Lung (tissue), 12 donors: ENCODE data around the gene AP4B1. TPM values are rescaled to one million over a fixed set of nuclear protein-coding genes. Genes with fewer than 3 reads are reported as not detected.

Experiments
- ATAC-seq: fragments of 200-7000 bp; cut with Tn5 transposase; one replicate; pipeline ENCODE4 v1.9.1; 2020; ENCODE audit warnings: moderate number of reproducible peaks; ENCODE audit not compliant: insufficient read depth, low FRiP score
- DNase-seq, 3 donors: peaks; one replicate each; pipeline ENCODE4 v3.0.0-alpha.2; 2013 to 2017
- H3K27ac ChIP-seq, 2 donors: one replicate each; pipeline ENCODE4 v1.5.1; 2013; ENCODE audit warnings: mild to moderate bottlenecking in 2 of 2, moderate library complexity in 2 of 2, control low read depth in 1 of 2, inconsistent platforms in 1 of 2, low read depth in 1 of 2, low read length in 1 of 2
- H3K27me3 ChIP-seq, 3 donors: one replicate each; pipeline ENCODE4 v1.5.1; 2013; ENCODE audit warnings: low read length in 2 of 3; ENCODE audit not compliant: control insufficient read depth in 3 of 3, insufficient read depth in 3 of 3
- H3K36me3 ChIP-seq, 4 donors: one replicate each; pipeline ENCODE4 v1.5.1; 2013; ENCODE audit warnings: low read length in 4 of 4, mild to moderate bottlenecking in 1 of 4, moderate library complexity in 1 of 4; ENCODE audit not compliant: control insufficient read depth in 4 of 4, insufficient read depth in 4 of 4
- H3K4me1 ChIP-seq, 5 donors: one replicate each; pipeline ENCODE4 v1.5.1; 2013; ENCODE audit warnings: low read length in 5 of 5, mild to moderate bottlenecking in 2 of 5, moderate library complexity in 1 of 5; ENCODE audit not compliant: control insufficient read depth in 5 of 5, insufficient read depth in 5 of 5
- H3K4me3 ChIP-seq: one replicate; pipeline ENCODE4 v1.5.1; 2013; ENCODE audit warnings: mild to moderate bottlenecking, control low read depth, moderate library complexity
- H3K9ac ChIP-seq, 2 donors: one replicate each; pipeline ENCODE4 v1.5.1; 2013; ENCODE audit warnings: low read length in 2 of 2, control low read depth in 1 of 2; ENCODE audit not compliant: insufficient read depth in 1 of 2
- H3K9me3 ChIP-seq, 4 donors: one replicate each; pipeline ENCODE4 v1.5.1; 2013; ENCODE audit warnings: low read length in 3 of 4, mild to moderate bottlenecking in 1 of 4, moderate library complexity in 1 of 4; ENCODE audit not compliant: control insufficient read depth in 4 of 4, insufficient read depth in 3 of 4
- CTCF ChIP-seq: IDR thresholded peaks from 2 replicates; pipeline ENCODE4 v1.5.1; 2012; ENCODE audit warnings: mild to moderate bottlenecking; ENCODE audit errors: control extremely low read depth, extremely low read depth
- WGBS, 2 donors: extraction: QIAGEN DNeasy Blood & Tissue Kit; methylation state at CpG; one replicate each; pipeline ENCODE4 v1.1.7; 2013; 5-methylcytosine and 5-hydroxymethylcytosine counted together
- polyA plus RNA-seq, 2 donors: library from polyadenylated mRNA; stranded (reverse); fragments of 200-250 nt; gene quantifications; one replicate each; pipeline ENCODE4 v1.2.1, GENCODE V29; 2013
- total RNA-seq, 2 donors: library from RNA; depleted of rRNA in 1 of 2; stranded (reverse); fragments of >200 nt in 1 of 2; gene quantifications; one replicate each; pipeline ENCODE4 v1.2.1, GENCODE V29; 2014 to 2021
- donor health status: control.
- donor health status: control.
- donor health status: Bipolar disorder and iron deficiency.
- donor health status: healthy.
- donor health status: DM: yes; HTN: yes; CAD: no.

AP4B1 gene
- total and polyA plus RNA-seq, 4 donors, result 12.8 to 43.9 (median 18.9) TPM

DNA sequence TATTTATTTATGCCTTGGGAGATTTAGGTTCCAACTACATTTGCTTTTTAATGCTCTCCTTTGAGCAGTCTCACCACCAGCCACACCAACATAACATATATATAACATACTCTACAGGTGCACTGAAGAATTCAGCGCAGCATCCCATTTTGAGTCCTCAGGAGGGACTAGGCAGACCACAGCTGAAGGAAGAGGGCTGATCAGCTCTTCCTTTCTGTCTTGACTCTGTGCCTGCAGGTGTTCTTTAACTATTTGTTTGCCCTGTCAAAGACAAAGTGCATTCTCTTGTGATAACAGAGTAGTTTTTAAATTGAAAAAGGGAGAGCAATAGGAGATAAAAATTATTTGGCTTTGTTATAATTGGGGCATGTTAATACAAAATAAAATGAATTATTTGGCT lies 41.5 kb upstream of the AP4B1 start:
- Histone ChIP-seq H3K4me3 (no peak overlapping the region), H3K9ac (no peak overlapping the region), H3K9me3 (no peaks in the 10 kb centered on the region), H3K27me3 (no peaks in the 10 kb centered on the region), H3K27ac (no peak overlapping the region), H3K36me3 (peaks cover 3 to 18% (median 6%) of the 10 kb centered on the region in 4 donors), H3K4me1 (peaks cover 8 to 29% (median 13%) of the 10 kb centered on the region in 5 donors)
- no peak for TF ChIP-seq CTCF
- 52 to 59% methylated on average over 1 of the region's 1 CpG for WGBS, 2 donors
- no peak for DNase-seq
- no peak for ATAC-seq

GRCh38 chr1:113945329-113945728 lies 40.7 kb upstream of the AP4B1 start:
- TF ChIP-seq CTCF, result no peak
- 100% methylated on average over 1 of the region's 1 CpG for WGBS, 2 donors
- ATAC-seq (no peak), DNase-seq (no peak)
- Histone ChIP-seq H3K9me3 (no peaks in the 10 kb centered on the region), H3K36me3 (peaks cover 7 to 22% (median 12%) of the 10 kb centered on the region in 4 donors), H3K27ac (no peak overlapping the region), H3K27me3 (no peaks in the 10 kb centered on the region), H3K4me1 (peaks cover 8 to 29% (median 13%) of the 10 kb centered on the region in 5 donors), H3K4me3 (no peak overlapping the region), H3K9ac (no peak overlapping the region)

DNA sequence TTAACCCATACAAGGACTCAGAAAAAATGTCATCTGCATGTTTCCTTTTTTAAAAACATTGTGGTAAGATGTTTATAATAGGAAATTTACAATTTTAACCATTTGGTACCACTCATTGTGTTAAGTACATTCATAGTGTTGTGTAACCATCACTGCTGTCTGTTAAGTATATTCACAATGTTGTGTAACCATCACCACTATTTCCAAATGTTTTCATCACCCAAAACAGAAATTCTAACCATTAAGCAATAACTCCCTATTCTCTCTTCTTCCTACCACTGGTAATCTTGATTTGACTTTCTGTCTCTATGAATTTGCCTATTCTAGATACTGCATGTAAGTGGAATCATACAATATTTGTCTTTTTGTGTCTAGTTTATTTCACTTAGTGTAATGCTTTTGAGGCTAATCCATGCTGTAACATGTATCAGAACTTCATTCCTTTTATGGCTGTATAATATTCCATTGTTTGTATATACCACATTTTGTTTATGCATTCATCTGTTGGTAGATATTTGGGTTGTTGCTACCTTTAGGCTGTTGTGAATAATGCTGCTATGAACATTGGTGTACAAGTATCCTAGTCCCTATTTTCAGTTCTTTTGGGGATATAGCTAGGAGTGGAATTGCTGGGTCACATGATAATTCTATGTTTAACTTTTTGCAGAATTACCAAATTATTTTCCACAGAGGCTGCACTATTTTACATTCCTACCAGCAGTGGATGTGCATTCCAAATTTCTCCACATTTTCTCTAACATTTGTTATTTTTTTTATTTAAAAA lies 38.6 kb upstream of the AP4B1 start:
- ATAC-seq, result no peak
- peaks cover 7 to 27% (median 16%) of the 10 kb centered on the region in 5 donors for H3K4me1 ChIP-seq

More for the DNA sequence above, 38.6 kb upstream of the AP4B1 start:
- Histone ChIP-seq H3K9me3 (no peaks in the 10 kb centered on the region), H3K9ac (no peak overlapping the region), H3K27me3 (no peaks in the 10 kb centered on the region), H3K4me3 (no peak overlapping the region), H3K36me3 (peaks cover 9 to 22% (median 13%) of the 10 kb centered on the region in 4 donors), H3K27ac (no peak overlapping the region)
- no peak for TF ChIP-seq CTCF
- no peak for DNase-seq
